Vagina (tissue), 2 donors: Measurements from ENCODE around the gene FAM185A.

Source experiments
- CTCF ChIP-seq, 3 experiments: fragments of 450-650 bp in 2 of 3; fragments of 200-600 bp in 1 of 3; sonication (generic) in 1 of 3; IDR thresholded peaks; one replicate each; pipeline ENCODE4 v1.5.1; 2017 to 2019; ENCODE audit warnings: antibody characterized with exemption in 3 of 3, mild to moderate bottlenecking in 2 of 3, moderate library complexity in 2 of 3
- POLR2AphosphoS5 ChIP-seq, 2 donors: sonication (generic); formaldehyde crosslinking; IDR thresholded peaks; one replicate each; pipeline ENCODE4 v1.9.0; 2017; ENCODE audit warnings: antibody characterized with exemption in 2 of 2, mild to moderate bottlenecking in 2 of 2, low read depth in 1 of 2; ENCODE audit not compliant: insufficient read depth in 1 of 2

GRCh38 chr7:102849079-102849478 is 100.3 kb downstream of the FAM185A start:
- no peak for TF ChIP-seq POLR2AphosphoS5 (IDR thresholded peaks at IDR 0.05; ENCODE audit: insufficient read depth in 1 of 2, low read depth in 1 of 2)
- no peak for TF ChIP-seq CTCF (IDR thresholded peaks at IDR 0.05)
